ENCODE data around the gene LRRN4. TPM values are rescaled to one million over a fixed set of nuclear protein-coding genes. Genes with fewer than 3 reads are reported as not detected.

Gene LRRN4
- not detected for polyA plus RNA-seq (2013)

DNA sequence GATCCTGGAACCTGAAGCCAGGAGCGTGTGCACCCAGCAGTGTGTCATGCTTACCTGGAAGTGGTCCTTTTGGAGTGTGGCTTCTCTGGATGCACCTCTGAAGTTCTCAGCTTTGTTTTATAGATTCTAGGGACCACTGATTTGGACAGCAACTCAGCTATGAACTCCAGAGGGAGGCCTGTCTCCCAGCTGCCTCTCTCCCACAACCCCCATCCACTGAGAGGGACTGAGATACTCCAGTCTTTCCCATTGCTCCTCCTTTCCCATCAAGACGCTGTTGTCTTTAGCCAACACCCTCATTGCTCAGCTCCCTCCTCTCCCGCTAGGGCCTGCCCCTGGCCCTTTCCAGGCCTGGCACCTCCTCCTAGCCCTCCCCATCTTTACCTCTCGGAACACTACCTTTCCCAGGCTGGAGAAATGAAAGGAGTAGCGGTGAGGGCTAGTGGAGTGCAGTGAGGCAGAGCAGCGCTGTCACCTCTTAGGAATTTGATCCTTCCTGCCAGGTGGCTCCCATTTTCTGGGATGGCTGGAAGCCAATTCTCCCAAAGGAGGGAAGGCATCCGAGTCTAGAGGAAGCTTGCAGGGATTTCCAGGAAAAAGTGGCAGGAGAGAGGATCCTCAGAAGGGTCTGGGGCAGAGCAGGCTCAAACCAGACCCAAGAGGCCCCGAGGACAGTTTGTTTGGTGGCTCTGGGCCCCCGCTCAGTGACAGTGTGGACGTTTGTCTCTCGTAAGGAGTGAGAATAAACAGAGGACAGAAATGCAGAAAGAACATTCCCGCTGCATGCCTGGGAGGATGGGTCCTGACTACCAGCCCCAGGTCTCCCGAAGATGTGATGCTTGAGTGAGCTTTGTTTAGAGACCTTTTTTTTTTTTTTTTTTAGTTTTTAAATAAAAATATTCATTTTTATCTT lies at the start of gene LRRN4:
Gene LRRN4 (minus strand): TSS at position 285 of the 913 bp plus-strand sequence. CDS start 1,261 bp downstream, outside the sequence.
- peaks cover 0 to 26% (median 23%) of the 10 kb centered on the region in 4 experiments for H3K4me1 ChIP-seq (ENCODE audit: control extremely low read depth in 1 of 4, control insufficient read depth in 4 of 4, insufficient read depth in 4 of 4, low read length in 3 of 4)
- peaks cover 2 to 61% (median 43%) of the 10 kb centered on the region in 5 experiments for H3K27me3 ChIP-seq (replicated peaks in 2 of 5; ENCODE audit: control insufficient read depth in 4 of 5, insufficient read depth in 5 of 5, low read length in 4 of 5)
- no peak within 1 kb of the TSS for H3K4me3 ChIP-seq (ENCODE audit: control insufficient read depth in 1 of 7, extremely low read depth in 1 of 7, insufficient read depth in 4 of 7, low read depth in 2 of 7, low read length in 6 of 7)
- 88% methylated on average over 7 of the region's 13 CpGs for WGBS (ENCODE audit: insufficient coverage)
- H3K27ac ChIP-seq (ENCODE audit: insufficient read depth in 1 of 2, low read depth in 1 of 2, low read length in 2 of 2, poor library complexity in 1 of 2, severe bottlenecking in 2 of 2) = no peak within 1 kb of the TSS
- POLR2A ChIA-PET = no interaction called here
- no peaks in the 10 kb centered on the region for H3K36me3 ChIP-seq (ENCODE audit: control insufficient read depth in 4 of 4, insufficient read depth in 4 of 4, low read length in 3 of 4)
- no peak for DNase-seq
- no peaks in the 10 kb centered on the region for H3K9me3 ChIP-seq (ENCODE audit: control extremely low read depth in 1 of 5, control insufficient read depth in 4 of 5, insufficient read depth in 2 of 5, low read depth in 1 of 5, low read length in 4 of 5)
- CTCF ChIA-PET = interaction anchor here (1.2 kb wide), 1 partner anchor 16 kb away, joined by 4 read pairs; no protein-coding TSS in a partner anchor

DNA sequence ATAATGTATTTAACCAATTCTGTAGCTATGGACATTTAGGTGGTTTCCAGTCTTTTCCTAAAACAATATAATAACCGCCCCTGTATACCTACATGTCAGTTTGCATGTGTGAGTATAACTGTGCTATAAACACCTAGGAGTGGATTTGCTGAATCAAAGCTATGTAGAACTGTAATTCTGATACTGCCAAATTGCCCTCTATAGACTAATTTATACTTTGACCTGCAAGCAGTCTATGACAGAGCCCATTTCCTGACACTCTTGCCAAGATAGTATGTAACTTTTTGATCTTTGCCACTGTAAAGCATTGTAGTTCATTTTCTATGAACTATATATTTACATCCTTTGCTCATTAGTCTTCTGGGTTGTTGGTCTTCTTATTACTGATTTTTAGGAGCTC lies 49.4 kb upstream of the LRRN4 start:
- no CpG with 5 or more reads among the region's 1 CpG for WGBS (ENCODE audit: insufficient coverage)
- no peaks in the 10 kb centered on the region for H3K9me3 ChIP-seq (ENCODE audit: control extremely low read depth in 1 of 5, control insufficient read depth in 4 of 5, insufficient read depth in 2 of 5, low read depth in 1 of 5, low read length in 4 of 5)
- no peak overlapping the region for H3K4me3 ChIP-seq (ENCODE audit: control insufficient read depth in 1 of 7, extremely low read depth in 1 of 7, insufficient read depth in 4 of 7, low read depth in 2 of 7, low read length in 6 of 7)
- no peak overlapping the region for H3K27ac ChIP-seq (ENCODE audit: insufficient read depth in 1 of 2, low read depth in 1 of 2, low read length in 2 of 2, poor library complexity in 1 of 2, severe bottlenecking in 2 of 2)
- no peaks in the 10 kb centered on the region for H3K27me3 ChIP-seq (replicated peaks in 2 of 5; ENCODE audit: control insufficient read depth in 4 of 5, insufficient read depth in 5 of 5, low read length in 4 of 5)
- ChIA-PET CTCF (interaction anchor here (1.2 to 1.6 kb wide), 2 partner anchors 12 to 18 kb away, joined by 3 read pairs; no protein-coding TSS in a partner anchor), POLR2A (no interaction called here)
- peaks cover 0 to 13% (median 5%) of the 10 kb centered on the region in 4 experiments for H3K36me3 ChIP-seq (ENCODE audit: control insufficient read depth in 4 of 4, insufficient read depth in 4 of 4, low read length in 3 of 4)
- H3K4me1 ChIP-seq (ENCODE audit: control extremely low read depth in 1 of 4, control insufficient read depth in 4 of 4, insufficient read depth in 4 of 4, low read length in 3 of 4) = peaks cover 0 to 4% (median 0%) of the 10 kb centered on the region in 4 experiments
- DNase-seq = no peak

DNA sequence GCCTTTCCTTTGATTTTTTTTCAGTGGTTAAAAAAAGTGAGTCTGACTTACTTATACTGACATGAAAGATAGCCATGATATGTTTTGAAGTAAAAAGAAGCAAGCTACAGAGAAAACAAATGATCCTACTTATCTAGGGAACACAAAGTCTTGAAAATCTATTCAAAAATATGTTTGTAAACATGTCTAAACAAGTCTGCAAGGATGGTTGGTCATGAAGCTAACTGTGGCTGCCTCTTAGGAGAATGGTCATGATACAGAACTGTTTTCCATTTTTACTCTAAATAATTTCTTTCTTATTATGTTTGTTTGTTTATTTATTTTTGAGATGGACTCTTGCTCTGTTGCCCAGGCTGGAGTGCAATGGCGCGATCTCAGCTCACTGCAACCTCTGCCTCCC lies 47.5 kb upstream of the LRRN4 start:
- POLR2A ChIA-PET = no interaction called here
- H3K36me3 ChIP-seq (ENCODE audit: control insufficient read depth in 4 of 4, insufficient read depth in 4 of 4, low read length in 3 of 4) = peaks cover 0 to 8% (median 2%) of the 10 kb centered on the region in 4 experiments
- CTCF ChIA-PET = interaction anchor here (0.9 to 2.5 kb wide), 2 partner anchors 11 to 22 kb away, joined by 3 to 7 read pairs; no protein-coding TSS in a partner anchor
- H3K4me3 ChIP-seq (ENCODE audit: control insufficient read depth in 1 of 7, extremely low read depth in 1 of 7, insufficient read depth in 4 of 7, low read depth in 2 of 7, low read length in 6 of 7) = no peak overlapping the region
- peaks cover 0 to 4% (median 0%) of the 10 kb centered on the region in 4 experiments for H3K4me1 ChIP-seq (ENCODE audit: control extremely low read depth in 1 of 4, control insufficient read depth in 4 of 4, insufficient read depth in 4 of 4, low read length in 3 of 4)
- WGBS (ENCODE audit: insufficient coverage) = no CpG with 5 or more reads among the region's 2 CpGs
- no peaks in the 10 kb centered on the region for H3K27me3 ChIP-seq (replicated peaks in 2 of 5; ENCODE audit: control insufficient read depth in 4 of 5, insufficient read depth in 5 of 5, low read length in 4 of 5)
- no peaks in the 10 kb centered on the region for H3K9me3 ChIP-seq (ENCODE audit: control extremely low read depth in 1 of 5, control insufficient read depth in 4 of 5, insufficient read depth in 2 of 5, low read depth in 1 of 5, low read length in 4 of 5)
- DNase-seq = no peak
- H3K27ac ChIP-seq (ENCODE audit: insufficient read depth in 1 of 2, low read depth in 1 of 2, low read length in 2 of 2, poor library complexity in 1 of 2, severe bottlenecking in 2 of 2) = no peak overlapping the region

DNA sequence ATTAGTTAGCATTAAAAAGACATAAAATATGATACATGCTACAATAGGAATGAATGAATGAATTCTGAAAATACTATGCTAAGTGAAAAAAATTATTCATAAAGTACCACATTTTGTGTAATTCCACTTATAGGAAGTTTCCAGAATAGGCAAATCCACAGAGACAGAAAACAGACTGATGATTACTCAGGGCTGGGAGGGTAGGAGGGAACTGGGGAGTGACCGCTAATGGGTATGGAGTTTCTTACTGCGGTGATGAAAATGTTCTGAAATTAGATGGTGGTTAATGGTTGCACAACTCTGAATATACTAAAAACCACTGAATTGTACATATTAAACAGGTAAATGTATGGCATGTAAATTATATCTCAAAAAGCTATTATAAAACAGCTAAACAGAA lies 46.4 kb upstream of the LRRN4 start:
- ChIA-PET POLR2A (interaction anchor here (1.0 kb wide), 1 partner anchor 64 kb away, joined by 6 read pairs; no protein-coding TSS in a partner anchor), CTCF (interaction anchor here (2.5 kb wide), 1 partner anchor 10 kb away, joined by 7 read pairs; no protein-coding TSS in a partner anchor)

DNA sequence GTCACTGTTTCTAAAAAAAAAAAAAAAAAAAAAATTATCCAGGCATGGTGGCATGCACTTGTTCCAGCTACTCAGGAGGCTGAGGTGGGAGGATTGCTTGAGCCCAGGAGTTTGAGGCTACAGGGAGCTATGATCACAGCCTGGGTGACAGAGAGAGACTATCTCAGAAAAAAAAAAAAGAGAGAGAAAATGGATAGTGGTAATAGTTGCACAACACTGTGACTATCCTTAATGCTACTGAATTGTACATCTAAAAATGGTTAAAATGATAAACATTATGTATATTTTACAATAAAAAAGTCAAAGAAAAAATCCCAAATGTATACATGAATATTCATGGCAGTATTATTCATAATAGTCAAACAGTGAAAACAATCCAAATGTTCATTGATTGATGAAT lies 46.0 kb upstream of the LRRN4 start:
- Histone ChIP-seq H3K27ac (ENCODE audit: insufficient read depth in 1 of 2, low read depth in 1 of 2, low read length in 2 of 2, poor library complexity in 1 of 2, severe bottlenecking in 2 of 2) (no peak overlapping the region), H3K27me3 (replicated peaks in 2 of 5; ENCODE audit: control insufficient read depth in 4 of 5, insufficient read depth in 5 of 5, low read length in 4 of 5) (no peaks in the 10 kb centered on the region), H3K4me3 (ENCODE audit: control insufficient read depth in 1 of 7, extremely low read depth in 1 of 7, insufficient read depth in 4 of 7, low read depth in 2 of 7, low read length in 6 of 7) (no peak overlapping the region), H3K9me3 (ENCODE audit: control extremely low read depth in 1 of 5, control insufficient read depth in 4 of 5, insufficient read depth in 2 of 5, low read depth in 1 of 5, low read length in 4 of 5) (no peaks in the 10 kb centered on the region), H3K36me3 (ENCODE audit: control insufficient read depth in 4 of 4, insufficient read depth in 4 of 4, low read length in 3 of 4) (peaks cover 0 to 7% (median under 1%) of the 10 kb centered on the region in 4 experiments), H3K4me1 (ENCODE audit: control extremely low read depth in 1 of 4, control insufficient read depth in 4 of 4, insufficient read depth in 4 of 4, low read length in 3 of 4) (no peaks in the 10 kb centered on the region)
- no peak for DNase-seq
- POLR2A ChIA-PET = interaction anchor here (1.0 kb wide), 1 partner anchor 63 kb away, joined by 6 read pairs; no protein-coding TSS in a partner anchor
- CTCF ChIA-PET = interaction anchor here (2.5 kb wide), 1 partner anchor 10 kb away, joined by 7 read pairs; no protein-coding TSS in a partner anchor

More for the DNA sequence above, 46.4 kb upstream of the LRRN4 start:
- WGBS (ENCODE audit: insufficient coverage) = no CpG with 5 or more reads among the region's 2 CpGs
- H3K36me3 ChIP-seq (ENCODE audit: control insufficient read depth in 4 of 4, insufficient read depth in 4 of 4, low read length in 3 of 4) = peaks cover 0 to 7% (median 2%) of the 10 kb centered on the region in 4 experiments
- H3K4me3 ChIP-seq (ENCODE audit: control insufficient read depth in 1 of 7, extremely low read depth in 1 of 7, insufficient read depth in 4 of 7, low read depth in 2 of 7, low read length in 6 of 7) = no peak overlapping the region
- H3K9me3 ChIP-seq (ENCODE audit: control extremely low read depth in 1 of 5, control insufficient read depth in 4 of 5, insufficient read depth in 2 of 5, low read depth in 1 of 5, low read length in 4 of 5) = no peaks in the 10 kb centered on the region
- peaks cover 0 to 3% (median 0%) of the 10 kb centered on the region in 4 experiments for H3K4me1 ChIP-seq (ENCODE audit: control extremely low read depth in 1 of 4, control insufficient read depth in 4 of 4, insufficient read depth in 4 of 4, low read length in 3 of 4)
- H3K27me3 ChIP-seq (replicated peaks in 2 of 5; ENCODE audit: control insufficient read depth in 4 of 5, insufficient read depth in 5 of 5, low read length in 4 of 5) = no peaks in the 10 kb centered on the region
- no peak for DNase-seq
- H3K27ac ChIP-seq (ENCODE audit: insufficient read depth in 1 of 2, low read depth in 1 of 2, low read length in 2 of 2, poor library complexity in 1 of 2, severe bottlenecking in 2 of 2) = no peak overlapping the region

DNA sequence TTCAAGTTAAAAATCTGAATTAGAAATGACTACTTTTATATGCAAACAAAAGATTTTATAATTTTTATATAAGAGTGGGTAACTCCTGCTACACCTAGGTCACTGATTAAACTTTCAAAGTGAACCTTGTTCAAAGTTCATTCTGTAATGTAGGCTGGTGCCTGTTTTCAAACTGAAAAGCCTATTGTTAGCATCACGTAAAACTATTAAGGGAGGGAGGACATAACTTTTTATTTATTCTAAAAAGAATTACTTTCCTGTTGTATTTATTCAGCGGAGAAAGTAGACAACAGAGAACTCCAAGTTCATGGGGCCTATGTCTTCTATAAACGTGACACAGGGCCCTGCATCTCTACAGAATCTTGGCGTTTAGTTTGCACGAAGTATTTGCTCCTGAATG lies 41.5 kb upstream of the LRRN4 start:
- H3K9me3 ChIP-seq (ENCODE audit: control extremely low read depth in 1 of 5, control insufficient read depth in 4 of 5, insufficient read depth in 2 of 5, low read depth in 1 of 5, low read length in 4 of 5) = no peaks in the 10 kb centered on the region
- no peak for DNase-seq
- no peak overlapping the region for H3K27ac ChIP-seq (ENCODE audit: insufficient read depth in 1 of 2, low read depth in 1 of 2, low read length in 2 of 2, poor library complexity in 1 of 2, severe bottlenecking in 2 of 2)
- ChIA-PET CTCF (no interaction called here), POLR2A (no interaction called here)
- peaks cover 0 to 5% (median 0%) of the 10 kb centered on the region in 4 experiments for H3K36me3 ChIP-seq (ENCODE audit: control insufficient read depth in 4 of 4, insufficient read depth in 4 of 4, low read length in 3 of 4)
- no peaks in the 10 kb centered on the region for H3K27me3 ChIP-seq (replicated peaks in 2 of 5; ENCODE audit: control insufficient read depth in 4 of 5, insufficient read depth in 5 of 5, low read length in 4 of 5)
- 93% methylated on average over 2 of the region's 5 CpGs for WGBS (ENCODE audit: insufficient coverage)
- no peak overlapping the region for H3K4me3 ChIP-seq (ENCODE audit: control insufficient read depth in 1 of 7, extremely low read depth in 1 of 7, insufficient read depth in 4 of 7, low read depth in 2 of 7, low read length in 6 of 7)
- H3K4me1 ChIP-seq (ENCODE audit: control extremely low read depth in 1 of 4, control insufficient read depth in 4 of 4, insufficient read depth in 4 of 4, low read length in 3 of 4) = peaks cover 0 to 15% (median 7%) of the 10 kb centered on the region in 4 experiments

DNA sequence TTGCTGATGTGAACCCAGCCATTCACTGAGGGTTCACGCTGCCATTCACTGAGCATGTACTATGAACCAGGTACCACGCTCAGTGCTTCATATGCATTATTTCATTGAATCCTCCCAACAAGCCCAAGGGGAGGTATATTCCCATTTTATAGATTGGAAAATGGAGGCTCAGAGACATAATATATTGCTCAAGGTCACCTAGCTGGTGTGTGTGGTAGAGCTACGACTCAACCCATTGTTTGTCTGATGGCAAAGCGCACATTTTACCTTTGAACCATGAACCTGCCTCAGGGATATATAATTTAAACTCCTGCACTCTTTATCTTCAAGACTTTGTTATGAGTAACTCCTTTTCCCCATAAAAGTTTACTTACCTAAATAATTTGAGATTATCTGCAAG lies 40.7 kb upstream of the LRRN4 start:
- DNase-seq = no peak
- ChIA-PET CTCF (no interaction called here), POLR2A (no interaction called here)
- H3K4me1 ChIP-seq (ENCODE audit: control extremely low read depth in 1 of 4, control insufficient read depth in 4 of 4, insufficient read depth in 4 of 4, low read length in 3 of 4) = peaks cover 0 to 15% (median 7%) of the 10 kb centered on the region in 4 experiments
- H3K27me3 ChIP-seq (replicated peaks in 2 of 5; ENCODE audit: control insufficient read depth in 4 of 5, insufficient read depth in 5 of 5, low read length in 4 of 5) = no peaks in the 10 kb centered on the region
- H3K27ac ChIP-seq (ENCODE audit: insufficient read depth in 1 of 2, low read depth in 1 of 2, low read length in 2 of 2, poor library complexity in 1 of 2, severe bottlenecking in 2 of 2) = peak overlapping the region; percentile 26 to 73
- no peak overlapping the region for H3K4me3 ChIP-seq (ENCODE audit: control insufficient read depth in 1 of 7, extremely low read depth in 1 of 7, insufficient read depth in 4 of 7, low read depth in 2 of 7, low read length in 6 of 7)
- H3K9me3 ChIP-seq (ENCODE audit: control extremely low read depth in 1 of 5, control insufficient read depth in 4 of 5, insufficient read depth in 2 of 5, low read depth in 1 of 5, low read length in 4 of 5) = no peaks in the 10 kb centered on the region
- peaks cover 0 to 5% (median 0%) of the 10 kb centered on the region in 4 experiments for H3K36me3 ChIP-seq (ENCODE audit: control insufficient read depth in 4 of 4, insufficient read depth in 4 of 4, low read length in 3 of 4)
- 100% methylated on average over 2 of the region's 4 CpGs for WGBS (ENCODE audit: insufficient coverage)
